KMS-11 (cell line): ENCODE measurements around the gene SERINC3.

Experiments
- H2AFZ ChIP-seq: fragments of 200-600 bp; sonication (generic); 2 replicates; pipeline ENCODE4 v1.6.1; 2016; ENCODE audit warnings: antibody characterized with exemption, mixed run types, low read depth
- H3K27ac ChIP-seq: fragments of 200-600 bp; sonication (generic); 2 replicates; pipeline ENCODE4 v1.6.1; 2016; ENCODE audit warnings: mild to moderate bottlenecking, mixed run types
- H3K27me3 ChIP-seq: fragments of 200-600 bp; sonication (generic); 2 replicates; pipeline ENCODE4 v1.6.1; 2017; ENCODE audit warnings: mild to moderate bottlenecking, low read depth, mixed run types, moderate library complexity; ENCODE audit not compliant: insufficient read depth
- H3K36me3 ChIP-seq: fragments of 200-600 bp; sonication (generic); 2 replicates; pipeline ENCODE4 v1.6.1; 2017; ENCODE audit warnings: mild to moderate bottlenecking, mixed run types; ENCODE audit not compliant: insufficient read depth
- H3K4me1 ChIP-seq: fragments of 200-600 bp; sonication (generic); 2 replicates; pipeline ENCODE4 v1.6.1; 2016; ENCODE audit warnings: mild to moderate bottlenecking, low read depth, mixed run types; ENCODE audit not compliant: poor library complexity, severe bottlenecking
- H3K4me2 ChIP-seq: fragments of 200-600 bp; sonication (generic); 2 replicates; pipeline ENCODE4 v1.7.0; 2016; ENCODE audit warnings: mild to moderate bottlenecking, mixed run types
- H3K4me3 ChIP-seq: fragments of 200-600 bp; sonication (generic); IDR thresholded peaks from 2 replicates; pipeline ENCODE4 v1.6.1; 2017; ENCODE audit warnings: low read depth, low read length, mixed read lengths; ENCODE audit not compliant: insufficient read depth
- H3K79me2 ChIP-seq: fragments of 200-600 bp; sonication (generic); 2 replicates; pipeline ENCODE4 v1.6.1; 2016; ENCODE audit warnings: low read depth, mixed run types; ENCODE audit not compliant: insufficient read depth
- H3K9ac ChIP-seq: fragments of 200-600 bp; sonication (generic); 2 replicates; pipeline ENCODE4 v1.6.1; 2016; ENCODE audit warnings: mild to moderate bottlenecking, mixed run types
- H4K20me1 ChIP-seq: fragments of 200-600 bp; sonication (generic); 2 replicates; pipeline ENCODE4 v1.6.1; 2016; ENCODE audit warnings: mild to moderate bottlenecking, mixed run types; ENCODE audit not compliant: insufficient read depth
- CTCF ChIP-seq: fragments of 200-600 bp; sonication (generic); conservative IDR thresholded peaks from 2 replicates; pipeline ENCODE4 v1.6.1; 2017; ENCODE audit warnings: low read depth, mild to moderate bottlenecking, antibody characterized with exemption, low read length, moderate library complexity, mixed read lengths

The SERINC3 gene

GRCh38 chr20:44547419-44547818 lies 25.5 kb upstream of the SERINC3 start:
- H3K79me2 ChIP-seq = no peaks in the 10 kb centered on the region
- no peak overlapping the region for H3K9ac ChIP-seq
- no peak overlapping the region for H3K4me3 ChIP-seq
- H3K4me1 ChIP-seq = no peaks in the 10 kb centered on the region
- no peaks in the 10 kb centered on the region for H3K36me3 ChIP-seq
- H3K4me2 ChIP-seq = no peak overlapping the region
- H4K20me1 ChIP-seq = no peaks in the 10 kb centered on the region
- H3K27me3 ChIP-seq = no peaks in the 10 kb centered on the region
- H2AFZ ChIP-seq = no peak overlapping the region
- H3K27ac ChIP-seq = no peak overlapping the region
- no peak for TF ChIP-seq CTCF

- Histone ChIP-seq H3K27me3 (no peaks in the 10 kb centered on the region), H3K4me2 (no peak overlapping the region), H3K9ac (no peak overlapping the region), H2AFZ (no peak overlapping the region), H3K4me1 (no peaks in the 10 kb centered on the region), H4K20me1 (no peaks in the 10 kb centered on the region), H3K4me3 (no peak overlapping the region), H3K36me3 (no peaks in the 10 kb centered on the region), H3K79me2 (no peaks in the 10 kb centered on the region), H3K27ac (no peak overlapping the region)
- TF ChIP-seq CTCF = no peak
Measured at GRCh38 chr20:44544263-44544662, 22.4 kb upstream of the SERINC3 start.

GRCh38 chr20:44543358-44543757 lies 21.5 kb upstream of the SERINC3 start:
- Histone ChIP-seq H4K20me1 (no peaks in the 10 kb centered on the region), H3K27me3 (no peaks in the 10 kb centered on the region), H3K4me1 (no peaks in the 10 kb centered on the region), H2AFZ (no peak overlapping the region), H3K4me2 (no peak overlapping the region), H3K9ac (no peak overlapping the region), H3K36me3 (no peaks in the 10 kb centered on the region), H3K79me2 (no peaks in the 10 kb centered on the region), H3K4me3 (no peak overlapping the region), H3K27ac (no peak overlapping the region)
- TF ChIP-seq CTCF = no peak

- Histone ChIP-seq H3K9ac (no peak overlapping the region), H3K4me3 (no peak overlapping the region), H3K79me2 (no peaks in the 10 kb centered on the region), H4K20me1 (no peaks in the 10 kb centered on the region), H2AFZ (no peak overlapping the region), H3K4me2 (no peak overlapping the region), H3K36me3 (no peaks in the 10 kb centered on the region), H3K27ac (no peak overlapping the region), H3K4me1 (no peaks in the 10 kb centered on the region), H3K27me3 (no peaks in the 10 kb centered on the region)
- no peak for TF ChIP-seq CTCF
Measured at GRCh38 chr20:44542890-44543289, 21.0 kb upstream of the SERINC3 start.

GRCh38 chr20:44541992-44542391 lies 20.1 kb upstream of the SERINC3 start:
- H3K4me2 ChIP-seq = no peak overlapping the region
- H3K9ac ChIP-seq = no peak overlapping the region
- H4K20me1 ChIP-seq = no peaks in the 10 kb centered on the region
- H3K4me3 ChIP-seq = no peak overlapping the region
- H3K27ac ChIP-seq = no peak overlapping the region
- TF ChIP-seq CTCF = no peak
- H3K79me2 ChIP-seq = no peaks in the 10 kb centered on the region
- no peaks in the 10 kb centered on the region for H3K27me3 ChIP-seq
- no peaks in the 10 kb centered on the region for H3K4me1 ChIP-seq
- no peak overlapping the region for H2AFZ ChIP-seq
- no peaks in the 10 kb centered on the region for H3K36me3 ChIP-seq
